Cerebellar nuclear complex (tissue), 1 donor: Measurements from ENCODE around the gene ALLC.

Experiments
- DNase-seq, 2 experiments: peaks; one replicate each; lab custom pipeline; 2025; lab: John Stamatoyannopoulos, UW

ALLC gene

GRCh38 chr2:3639015-3639630, 18.9 kb upstream of the ALLC start:
- DNase-seq, result no peak

GRCh38 chr2:3639653-3640052, 18.3 kb upstream of the ALLC start:
- DNase-seq, result no peak

- no peak for DNase-seq
These were observed 16.8 kb upstream of the ALLC start for GRCh38 chr2:3641181-3641580.

- no peak for DNase-seq
These were observed 16.1 kb upstream of the ALLC start for GRCh38 chr2:3641841-3642421.

- no peak for DNase-seq
These were observed 15.3 kb upstream of the ALLC start for GRCh38 chr2:3642521-3643215.

GRCh38 chr2:3643371-3644245, 14.4 kb upstream of the ALLC start:
- DNase-seq, result no peak

- DNase-seq, result no peak
These were observed 13.8 kb upstream of the ALLC start for GRCh38 chr2:3644246-3644525.

- DNase-seq, result no peak
These were observed 13.0 kb upstream of the ALLC start for GRCh38 chr2:3644891-3645605.

- DNase-seq, result no peak
These were observed 12.1 kb upstream of the ALLC start for GRCh38 chr2:3645745-3646389.

GRCh38 chr2:3646446-3646845, 11.6 kb upstream of the ALLC start:
- DNase-seq, result no peak

- DNase-seq, result no peak
These were observed 10.8 kb upstream of the ALLC start for GRCh38 chr2:3647246-3647645.

- no peak for DNase-seq
These were observed 10.0 kb upstream of the ALLC start for GRCh38 chr2:3647831-3648651.

GRCh38 chr2:3648652-3649177, 9.3 kb upstream of the ALLC start:
- no peak for DNase-seq

- DNase-seq, result no peak
These were observed 8.4 kb upstream of the ALLC start for GRCh38 chr2:3649581-3649980.

- DNase-seq, result no peak
These were observed 7.7 kb upstream of the ALLC start for GRCh38 chr2:3650140-3650920.

GRCh38 chr2:3651691-3652648, 6.0 kb upstream of the ALLC start:
- DNase-seq, result peak in 1 of 2 experiments; percentile 18

- DNase-seq, result no peak
These were observed 4.9 kb upstream of the ALLC start for GRCh38 chr2:3652896-3653625.

GRCh38 chr2:3654011-3654410, 4.0 kb upstream of the ALLC start:
- no peak for DNase-seq
